DOHH2 (cell line): ENCODE measurements around the gene MTFR1L.

ENCODE experiments used
- CTCF ChIP-seq: fragments of 200-600 bp; sonication (generic); IDR thresholded peaks from one replicate; pipeline ENCODE4 v1.5.1; 2014; ENCODE audit warnings: antibody characterized with exemption, mild to moderate bottlenecking, low read depth, low read length; ENCODE audit not compliant: poor library complexity, severe bottlenecking
- EZH2phosphoT487 ChIP-seq: fragments of 200-600 bp; sonication (generic); IDR thresholded peaks from 2 replicates; pipeline ENCODE4 v1.6.1; 2017; ENCODE audit warnings: borderline replicate concordance, mild to moderate bottlenecking, antibody characterized with exemption, low read length, moderate library complexity, mixed read lengths

- no peak for TF ChIP-seq CTCF
- TF ChIP-seq EZH2phosphoT487, result no peak
These were observed 43.2 kb downstream of the MTFR1L start for GRCh38 chr1:25862785-25863485.
